Measurements from ENCODE around the gene HOXB6. TPM values are rescaled to one million over a fixed set of nuclear protein-coding genes. Genes with fewer than 3 reads are reported as not detected.

HOXB6 gene
- total and polyA plus RNA-seq, 8 donors = 0.12 to 1.8 (median 0.69) TPM

DNA sequence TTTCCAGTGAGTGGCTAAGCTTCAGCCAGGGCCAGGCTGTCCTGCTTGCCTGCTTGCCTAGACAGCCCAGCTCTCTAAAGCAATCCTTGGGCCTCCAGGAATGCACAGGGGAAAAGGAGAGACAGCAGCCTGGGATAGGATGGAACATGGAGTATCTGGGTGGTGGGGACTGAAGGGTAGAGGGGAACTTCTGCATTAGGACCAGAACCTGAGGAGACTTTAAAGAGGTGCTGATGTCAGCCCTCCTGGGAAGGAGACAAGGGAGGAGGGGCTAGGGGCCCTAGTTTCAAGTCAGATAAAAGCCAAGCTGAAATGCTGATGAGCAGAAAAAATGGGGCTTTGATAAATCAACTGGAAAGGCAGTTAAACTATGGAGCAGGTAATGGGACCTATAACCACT lies 4.2 kb upstream of the HOXB6 start:
- Histone ChIP-seq H3K4me3 (no peak overlapping the region), H3K9me3 (no peaks in the 10 kb centered on the region), H3K4me1 (peaks cover 0 to 5% (median 0%) of the 10 kb centered on the region in 3 donors), H3K27me3 (peaks cover 0 to 82% (median 18%) of the 10 kb centered on the region in 4 donors), H3K36me3 (no peaks in the 10 kb centered on the region), H3K27ac (no peak overlapping the region)
- no peak for TF ChIP-seq CTCF (IDR thresholded peaks at IDR 0.05)
- DNase-seq (no peak), ATAC-seq (no peak), FAIRE-seq (no peak)
- intact Hi-C loops (cut with DNase I) = no loop called here

DNA sequence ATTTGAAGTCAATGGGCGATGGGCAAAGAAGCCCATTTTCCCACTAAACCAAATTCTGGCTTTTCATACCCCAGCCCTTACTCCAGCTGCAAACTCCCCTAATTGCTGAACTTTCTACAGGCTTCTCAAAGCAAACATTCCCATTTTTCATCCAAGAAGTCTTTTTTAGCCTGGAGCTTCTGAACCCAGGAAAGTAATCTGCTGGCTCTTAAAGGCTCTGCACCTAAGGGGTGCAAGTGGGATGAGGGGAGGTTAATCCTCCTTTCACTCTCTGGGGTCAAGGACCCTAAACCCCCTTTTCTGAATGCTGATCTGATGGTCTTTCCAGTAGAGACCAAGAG lies 3.7 kb upstream of the HOXB6 start:
- ATAC-seq (no peak), DNase-seq (no peak), FAIRE-seq (no peak)
- TF ChIP-seq CTCF (IDR thresholded peaks at IDR 0.05) = no peak
- H3K4me3 ChIP-seq = no peak overlapping the region
- H3K36me3 ChIP-seq = no peaks in the 10 kb centered on the region
- H3K9me3 ChIP-seq = no peaks in the 10 kb centered on the region
- H3K27me3 ChIP-seq = peaks cover 0 to 82% (median 18%) of the 10 kb centered on the region in 4 donors
- intact Hi-C loops (cut with DNase I) = no loop called here
- H3K4me1 ChIP-seq = peaks cover 0 to 5% (median 0%) of the 10 kb centered on the region in 3 donors
- no peak overlapping the region for H3K27ac ChIP-seq
- 92 to 96% methylated on average over 1 of the region's 1 CpG for WGBS, 2 donors

- no peak for TF ChIP-seq CTCF (IDR thresholded peaks at IDR 0.05)
- H3K27me3 ChIP-seq = peaks cover 0 to 90% (median 20%) of the 10 kb centered on the region in 4 donors
- H3K36me3 ChIP-seq = no peaks in the 10 kb centered on the region
- FAIRE-seq (no peak), DNase-seq (no peak), ATAC-seq (no peak)
- intact Hi-C loops (cut with DNase I) = no loop called here
- H3K4me1 ChIP-seq = peaks cover 0 to 5% (median 0%) of the 10 kb centered on the region in 3 donors
- H3K9me3 ChIP-seq = no peaks in the 10 kb centered on the region
- no peak overlapping the region for H3K27ac ChIP-seq
- H3K4me3 ChIP-seq = no peak overlapping the region
- WGBS, 2 donors = 35 to 36% methylated on average over 9 of the region's 9 CpGs
Observed at GRCh38 chr17:48606892-48607614, 2.3 kb upstream of the HOXB6 start.

DNA sequence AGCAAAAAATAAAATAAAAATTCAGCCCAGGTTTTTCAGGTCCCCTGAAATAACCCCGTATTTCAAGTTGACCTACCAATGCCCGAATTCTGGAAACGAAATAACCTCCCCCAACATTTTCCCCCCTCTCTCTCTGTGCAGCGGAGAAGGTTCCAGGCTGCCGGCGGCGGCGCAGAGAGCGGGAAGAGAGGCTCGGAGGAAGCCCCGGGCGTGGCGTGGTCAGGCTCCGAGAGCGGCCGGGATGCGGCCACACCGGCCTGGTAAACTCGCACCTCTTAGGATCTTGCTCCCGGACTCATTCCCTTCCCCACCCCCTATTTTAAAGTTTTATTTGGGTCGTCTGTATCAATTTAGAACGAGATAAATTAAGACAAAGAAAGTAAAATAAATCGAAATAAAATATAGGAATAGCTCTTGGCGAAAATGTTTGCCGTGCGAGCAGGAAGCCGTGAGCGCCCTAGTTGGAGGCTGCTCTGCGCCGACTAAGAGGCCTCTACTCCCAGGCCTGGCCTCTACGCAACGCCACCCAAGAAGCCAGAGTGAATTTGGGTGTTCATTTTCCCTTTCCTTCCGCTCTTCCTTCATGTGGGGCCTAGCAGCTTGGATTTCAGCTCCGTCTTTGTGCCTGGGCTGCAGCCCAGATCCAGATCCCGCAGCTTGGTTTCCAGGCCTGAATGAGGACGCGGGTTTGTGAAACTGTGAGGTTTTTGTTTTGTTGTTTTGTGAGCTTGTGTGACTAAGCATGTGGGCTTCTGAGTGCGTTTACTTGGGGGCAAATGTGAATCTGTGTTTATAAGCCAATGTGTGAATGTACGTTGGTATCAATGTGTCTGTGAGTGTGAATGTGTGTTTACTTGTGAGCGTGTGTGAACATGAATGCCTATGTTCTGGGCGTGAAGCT lies 1.5 kb upstream of the HOXB6 start:
- Histone ChIP-seq H3K9me3 (no peaks in the 10 kb centered on the region), H3K27ac (no peak overlapping the region), H3K4me1 (peaks cover 0 to 11% (median 0%) of the 10 kb centered on the region in 3 donors), H3K27me3 (peaks cover 0 to 91% (median 19%) of the 10 kb centered on the region in 4 donors), H3K4me3 (no peak overlapping the region), H3K36me3 (no peaks in the 10 kb centered on the region)
- WGBS, 2 donors = 26 to 30% methylated on average over 41 of the region's 41 CpGs
- FAIRE-seq = no peak
- no peak for TF ChIP-seq CTCF (IDR thresholded peaks at IDR 0.05)
- intact Hi-C loops (cut with DNase I) = no loop called here
- no peak for ATAC-seq
- no peak for DNase-seq
